Progenitor cell of endocrine pancreas (in vitro differentiated cells): ENCODE measurements around the gene SDC3. TPM values are rescaled to one million over a fixed set of nuclear protein-coding genes. Genes with fewer than 3 reads are reported as not detected.
"Not testable (repeated sequence)": the region's sequence is repeated elsewhere in the genome, so short reads cannot be mapped to it uniquely, and the experiment has no call there.

Experiments
- DNase-seq: peaks from one replicate; pipeline ENCODE4 v3.0.0; 2021; ENCODE audit warnings: low spot score; ENCODE audit not compliant: unreplicated experiment
- H3K27ac Mint-ChIP-seq: 2 replicates; pipeline ENCODE4 v1.8.0; 2021; ENCODE audit warnings: mild to moderate bottlenecking, moderate library complexity, mixed read lengths
- H3K27me3 Mint-ChIP-seq: 2 replicates; pipeline ENCODE4 v1.8.0; 2021; ENCODE audit warnings: mixed read lengths
- H3K36me3 Mint-ChIP-seq: 2 replicates; pipeline ENCODE4 v1.8.0; 2022; ENCODE audit warnings: mixed read lengths; ENCODE audit not compliant: insufficient read depth
- H3K4me1 Mint-ChIP-seq: 2 replicates; pipeline ENCODE4 v1.8.0; 2021; ENCODE audit warnings: low read depth, mixed read lengths
- H3K4me3 Mint-ChIP-seq: 2 replicates; pipeline ENCODE4 v1.8.0; 2021; ENCODE audit warnings: low read depth, mild to moderate bottlenecking, moderate library complexity, mixed read lengths
- H3K9me3 Mint-ChIP-seq: 2 replicates; pipeline ENCODE4 v1.8.0; 2021; ENCODE audit warnings: low read depth, mixed read lengths
- CTCF ChIP-seq: fragments of 200-600 bp; sonication (generic); IDR thresholded peaks from one replicate; pipeline ENCODE4 v1.5.0; 2021; ENCODE audit warnings: antibody characterized with exemption, mild to moderate bottlenecking; ENCODE audit not compliant: unreplicated experiment
- total RNA-seq: library from RNA; stranded (reverse); gene quantifications from 2 replicates; pipeline ENCODE4 v1.2.1, GENCODE V29; 2021

Gene SDC3
- total RNA-seq, 1 donor from 2014 or later, result 33.7 TPM

- H3K9me3 Mint-ChIP-seq, result no peaks in the 10 kb centered on the region
- H3K4me3 Mint-ChIP-seq, result no peak overlapping the region
- peaks cover 4% of the 10 kb centered on the region for H3K36me3 Mint-ChIP-seq
- H3K27ac Mint-ChIP-seq, result no peak overlapping the region
- H3K27me3 Mint-ChIP-seq, result no peaks in the 10 kb centered on the region
- no peaks in the 10 kb centered on the region for H3K4me1 Mint-ChIP-seq
- TF ChIP-seq CTCF, result no peak
- no peak for DNase-seq
Measured at GRCh38 chr1:30870035-30870434, 38.5 kb downstream of the SDC3 start.

GRCh38 chr1:30868833-30869435 is 39.6 kb downstream of the SDC3 start:
- no peaks in the 10 kb centered on the region for H3K9me3 Mint-ChIP-seq
- TF ChIP-seq CTCF, result no peak
- no peak overlapping the region for H3K27ac Mint-ChIP-seq
- no peaks in the 10 kb centered on the region for H3K4me1 Mint-ChIP-seq
- DNase-seq, result no peak
- no peaks in the 10 kb centered on the region for H3K27me3 Mint-ChIP-seq
- no peak overlapping the region for H3K4me3 Mint-ChIP-seq
- peaks cover 4% of the 10 kb centered on the region for H3K36me3 Mint-ChIP-seq

GRCh38 chr1:30868057-30868456 is 40.5 kb downstream of the SDC3 start:
- not testable (repeated sequence) for DNase-seq, H3K36me3 Mint-ChIP-seq, H3K27me3 Mint-ChIP-seq, H3K4me1 Mint-ChIP-seq, H3K27ac Mint-ChIP-seq, H3K9me3 Mint-ChIP-seq, H3K4me3 Mint-ChIP-seq

GRCh38 chr1:30867537-30867936 is 41.0 kb downstream of the SDC3 start:
- Mint-ChIP-seq H3K27me3 (no peaks in the 10 kb centered on the region), H3K9me3 (no peaks in the 10 kb centered on the region), H3K27ac (no peak overlapping the region), H3K4me1 (no peaks in the 10 kb centered on the region), H3K36me3 (peaks cover 4% of the 10 kb centered on the region), H3K4me3 (no peak overlapping the region)
- no peak for TF ChIP-seq CTCF
- DNase-seq, result no peak

- Mint-ChIP-seq H3K27ac (no peak overlapping the region), H3K4me3 (no peak overlapping the region), H3K4me1 (no peaks in the 10 kb centered on the region), H3K9me3 (no peaks in the 10 kb centered on the region), H3K27me3 (no peaks in the 10 kb centered on the region), H3K36me3 (no peaks in the 10 kb centered on the region)
- no peak for TF ChIP-seq CTCF
- DNase-seq, result no peak
Measured at GRCh38 chr1:30866594-30866993, 42.0 kb downstream of the SDC3 start.

GRCh38 chr1:30864681-30865080 is 43.9 kb downstream of the SDC3 start:
- no peak for TF ChIP-seq CTCF
- H3K27ac Mint-ChIP-seq, result no peak overlapping the region

More at GRCh38 chr1:30864681-30865080, 43.9 kb downstream of the SDC3 start:
- Mint-ChIP-seq H3K4me3 (no peak overlapping the region), H3K4me1 (no peaks in the 10 kb centered on the region), H3K9me3 (no peaks in the 10 kb centered on the region), H3K27me3 (no peaks in the 10 kb centered on the region), H3K36me3 (no peaks in the 10 kb centered on the region)
- no peak for DNase-seq
